ENCODE measurements around the gene NOLC1.

GRCh38 chr10:102185811-102186527 is 33.8 kb downstream of the NOLC1 start:
- TF ChIP-seq BHLHE40 (IDR thresholded peaks at IDR 0.05; ENCODE audit: borderline replicate concordance) (no peak), ZNF384 (IDR thresholded peaks at IDR 0.05) (no peak), SP1 (IDR thresholded peaks at IDR 0.05) (no peak), NFRKB (IDR thresholded peaks at IDR 0.05) (no peak), PKNOX1 (IDR thresholded peaks at IDR 0.05) (no peak), TARDBP (IDR thresholded peaks at IDR 0.05) (no peak), ARNT (IDR thresholded peaks at IDR 0.05) (no peak), SUZ12 (IDR thresholded peaks at IDR 0.05) (no peak), ELF4 (IDR thresholded peaks at IDR 0.05) (no peak), FOXK2 (IDR thresholded peaks at IDR 0.05) (no peak), LEF1 (IDR thresholded peaks at IDR 0.05; ENCODE audit: borderline replicate concordance) (no peak), FOXA1 (IDR thresholded peaks at IDR 0.05) (no peak), HDGF (IDR thresholded peaks at IDR 0.05; ENCODE audit: borderline replicate concordance) (no peak), FOXM1 (IDR thresholded peaks at IDR 0.05; ENCODE audit: borderline replicate concordance) (no peak)
